ENCODE data around the gene GLYATL1.

The GLYATL1 gene

DNA sequence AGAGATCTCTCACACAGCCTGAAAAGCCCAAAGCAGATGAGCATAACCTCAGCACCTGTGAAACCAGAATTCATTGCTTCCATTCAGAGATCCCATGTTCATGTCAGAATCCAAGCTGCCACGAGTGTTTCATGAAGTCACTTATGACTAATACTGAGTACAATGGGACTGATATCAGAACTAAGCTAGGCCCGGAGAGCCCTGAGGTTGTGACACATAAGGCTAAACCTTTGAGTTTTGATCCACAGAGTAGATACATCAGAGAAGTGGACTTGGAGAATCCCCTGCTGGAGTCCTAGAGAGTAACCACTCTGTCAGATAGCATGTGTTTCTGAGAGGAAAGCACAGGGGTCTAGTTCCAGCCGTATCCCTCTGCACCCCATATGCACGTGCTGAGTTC is 890 bp upstream of the GLYATL1 start:
- H3K4me3 Mint-ChIP-seq = no peak overlapping the region
- TF ChIP-seq, protein P1, sequence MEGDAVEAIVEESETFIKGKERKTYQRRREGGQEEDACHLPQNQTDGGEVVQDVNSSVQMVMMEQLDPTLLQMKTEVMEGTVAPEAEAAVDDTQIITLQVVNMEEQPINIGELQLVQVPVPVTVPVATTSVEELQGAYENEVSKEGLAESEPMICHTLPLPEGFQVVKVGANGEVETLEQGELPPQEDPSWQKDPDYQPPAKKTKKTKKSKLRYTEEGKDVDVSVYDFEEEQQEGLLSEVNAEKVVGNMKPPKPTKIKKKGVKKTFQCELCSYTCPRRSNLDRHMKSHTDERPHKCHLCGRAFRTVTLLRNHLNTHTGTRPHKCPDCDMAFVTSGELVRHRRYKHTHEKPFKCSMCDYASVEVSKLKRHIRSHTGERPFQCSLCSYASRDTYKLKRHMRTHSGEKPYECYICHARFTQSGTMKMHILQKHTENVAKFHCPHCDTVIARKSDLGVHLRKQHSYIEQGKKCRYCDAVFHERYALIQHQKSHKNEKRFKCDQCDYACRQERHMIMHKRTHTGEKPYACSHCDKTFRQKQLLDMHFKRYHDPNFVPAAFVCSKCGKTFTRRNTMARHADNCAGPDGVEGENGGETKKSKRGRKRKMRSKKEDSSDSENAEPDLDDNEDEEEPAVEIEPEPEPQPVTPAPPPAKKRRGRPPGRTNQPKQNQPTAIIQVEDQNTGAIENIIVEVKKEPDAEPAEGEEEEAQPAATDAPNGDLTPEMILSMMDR (IDR thresholded peaks at IDR 0.05) = no peak
- H3K36me3 Mint-ChIP-seq (ENCODE audit: low read depth) = no peaks in the 10 kb centered on the region
- peaks cover 6% of the 10 kb centered on the region for H3K27me3 Mint-ChIP-seq (ENCODE audit: low read depth, poor library complexity)
- no peak overlapping the region for H3K27ac Mint-ChIP-seq
- H3K9me3 Mint-ChIP-seq = no peaks in the 10 kb centered on the region
- no peaks in the 10 kb centered on the region for H3K4me1 Mint-ChIP-seq
- DNase-seq = no peak

GRCh38 chr11:58940028-58940427 is 740 bp downstream of the GLYATL1 start:
- no peak for DNase-seq
- no peak overlapping the region for H3K4me3 Mint-ChIP-seq
- no peak overlapping the region for H3K27ac Mint-ChIP-seq
- no peaks in the 10 kb centered on the region for H3K36me3 Mint-ChIP-seq (ENCODE audit: low read depth)
- TF ChIP-seq, protein P1 (IDR thresholded peaks at IDR 0.05) = no peak
- peaks cover 6% of the 10 kb centered on the region for H3K27me3 Mint-ChIP-seq (ENCODE audit: low read depth, poor library complexity)
- H3K4me1 Mint-ChIP-seq = no peaks in the 10 kb centered on the region
- no peaks in the 10 kb centered on the region for H3K9me3 Mint-ChIP-seq

DNA sequence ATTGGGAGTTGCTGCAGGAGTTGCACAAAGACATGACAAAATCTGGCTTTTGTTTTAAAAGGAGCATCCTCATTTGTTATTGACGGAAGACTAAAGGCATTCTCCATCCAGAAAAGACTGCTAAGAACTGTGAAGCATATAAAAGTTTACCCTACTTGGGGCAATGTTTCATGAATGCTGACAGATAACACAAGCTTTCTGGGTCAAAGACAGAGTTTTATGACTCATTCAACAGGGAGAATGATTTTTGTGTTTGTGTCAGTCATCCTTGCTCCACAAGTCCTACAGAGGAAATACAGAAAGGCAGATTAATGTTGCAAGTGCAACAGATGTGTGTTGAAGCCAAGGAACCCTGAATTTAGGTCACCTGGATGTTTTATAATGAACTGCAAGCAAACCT is 2.5 kb downstream of the GLYATL1 start:
- TF ChIP-seq, protein P1 (IDR thresholded peaks at IDR 0.05) = no peak
- Mint-ChIP-seq H3K27ac (no peak overlapping the region), H3K27me3 (ENCODE audit: low read depth, poor library complexity) (peaks cover 4% of the 10 kb centered on the region), H3K9me3 (no peaks in the 10 kb centered on the region), H3K4me3 (no peak overlapping the region), H3K36me3 (ENCODE audit: low read depth) (no peaks in the 10 kb centered on the region), H3K4me1 (no peaks in the 10 kb centered on the region)
- DNase-seq = no peak

GRCh38 chr11:58945663-58946062 is 6.4 kb downstream of the GLYATL1 start:
- Mint-ChIP-seq H3K36me3 (ENCODE audit: low read depth) (peaks cover 10% of the 10 kb centered on the region), H3K9me3 (peaks cover 6% of the 10 kb centered on the region), H3K4me3 (no peak overlapping the region), H3K27me3 (ENCODE audit: low read depth, poor library complexity) (no peaks in the 10 kb centered on the region), H3K27ac (no peak overlapping the region), H3K4me1 (no peaks in the 10 kb centered on the region)
- TF ChIP-seq, protein P1 (IDR thresholded peaks at IDR 0.05) = no peak
- no peak for DNase-seq

GRCh38 chr11:58949184-58949583 is 9.9 kb downstream of the GLYATL1 start:
- Mint-ChIP-seq H3K27me3 (ENCODE audit: low read depth, poor library complexity) (no peaks in the 10 kb centered on the region), H3K4me3 (no peak overlapping the region), H3K9me3 (peaks cover 6% of the 10 kb centered on the region), H3K27ac (no peak overlapping the region), H3K36me3 (ENCODE audit: low read depth) (peaks cover 12% of the 10 kb centered on the region), H3K4me1 (no peaks in the 10 kb centered on the region)
- DNase-seq = no peak
- TF ChIP-seq, protein P1 (IDR thresholded peaks at IDR 0.05) = no peak

DNA sequence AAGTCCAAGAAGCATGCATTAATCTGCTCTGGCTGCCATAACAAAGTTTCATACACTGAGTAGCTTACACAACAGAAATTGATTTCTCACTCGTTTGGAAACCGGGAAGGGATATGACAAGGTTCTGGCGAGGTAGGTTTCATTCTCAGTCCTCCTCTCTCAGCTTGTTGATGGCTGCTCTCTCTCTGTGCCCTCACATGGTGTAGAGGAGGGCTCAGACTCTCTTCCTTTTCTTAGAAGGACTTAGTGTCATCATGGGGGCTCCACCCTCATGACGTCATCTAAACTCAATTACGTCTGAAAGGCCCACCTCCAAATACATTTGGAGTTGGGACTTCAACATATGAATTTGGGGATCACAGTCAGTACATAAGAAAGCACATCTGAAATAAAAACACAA is 18.6 kb downstream of the GLYATL1 start:
- Mint-ChIP-seq H3K9me3 (no peaks in the 10 kb centered on the region), H3K4me1 (no peaks in the 10 kb centered on the region), H3K4me3 (no peak overlapping the region), H3K27ac (no peak overlapping the region), H3K36me3 (ENCODE audit: low read depth) (no peaks in the 10 kb centered on the region), H3K27me3 (ENCODE audit: low read depth, poor library complexity) (peaks cover 4% of the 10 kb centered on the region)
- TF ChIP-seq, protein P1 (IDR thresholded peaks at IDR 0.05) = no peak
- no peak for DNase-seq
